Caki2 (cell line): ENCODE measurements around the gene VPS35. TPM values are rescaled to one million over a fixed set of nuclear protein-coding genes. Genes with fewer than 3 reads are reported as not detected.
"Not testable (repeated sequence)": the region's sequence is repeated elsewhere in the genome, so short reads cannot be mapped to it uniquely, and the experiment has no call there.

Experiments
- DNase-seq: peaks from one replicate; pipeline ENCODE4 v3.0.0-alpha.2; 2015; ENCODE audit warnings: low read depth
- in situ Hi-C: cut with HindIII; loops from 2 replicates; pipeline ENCODE4 v1.10.0; 2016; ENCODE audit warnings: low sequenced_read_pairs, low pct_unique_long_range_greater_than_20kb, mixed read lengths
- total RNA-seq: library from RNA; depleted of rRNA; stranded (reverse); fragments of >200 nt; shearing (Covaris generic); gene quantifications from 2 replicates; pipeline ENCODE4 v1.2.3, GENCODE V29; 2014; ENCODE audit warnings: low replicate concordance

VPS35 gene
- total RNA-seq, 1 experiment from 2014 or later = 80.3 TPM

GRCh38 chr16:46688101-46688653, 801 bp downstream of the VPS35 start:
- no peak for DNase-seq
- in situ Hi-C loops = no loop called here

- no peak for DNase-seq
- in situ Hi-C loops = no loop called here
Measured at GRCh38 chr16:46687486-46687885, 1.5 kb downstream of the VPS35 start.

GRCh38 chr16:46686815-46687473, 2.0 kb downstream of the VPS35 start:
- in situ Hi-C loops = no loop called here
- no peak for DNase-seq

- in situ Hi-C loops = not testable (repeated sequence)
Measured at GRCh38 chr16:46681867-46682266, 7.1 kb downstream of the VPS35 start.

GRCh38 chr16:46677943-46678342, 11.0 kb downstream of the VPS35 start:
- in situ Hi-C loops, DNase-seq: not testable (repeated sequence)

More at GRCh38 chr16:46681867-46682266, 7.1 kb downstream of the VPS35 start:
- DNase-seq = not testable (repeated sequence)

- in situ Hi-C loops = no loop called here
- DNase-seq = peak; percentile 25
Measured at GRCh38 chr16:46673320-46674013, 15.5 kb downstream of the VPS35 start.

- no peak for DNase-seq
Measured at GRCh38 chr16:46662123-46662522, 26.9 kb downstream of the VPS35 start.

GRCh38 chr16:46658925-46659324, 30.1 kb downstream of the VPS35 start:
- in situ Hi-C loops = no loop called here
- no peak for DNase-seq

More at GRCh38 chr16:46662123-46662522, 26.9 kb downstream of the VPS35 start:
- in situ Hi-C loops = no loop called here

- DNase-seq = no peak
- in situ Hi-C loops = no loop called here
Measured at GRCh38 chr16:46651305-46651704, 37.7 kb downstream of the VPS35 start.

GRCh38 chr16:46650254-46650623, 38.7 kb downstream of the VPS35 start:
- DNase-seq = no peak
- in situ Hi-C loops = no loop called here

- in situ Hi-C loops = no loop called here
- DNase-seq = no peak
Measured at GRCh38 chr16:46649588-46650253, 39.3 kb downstream of the VPS35 start.

- no peak for DNase-seq
- in situ Hi-C loops = no loop called here
Measured at GRCh38 chr16:46648656-46649055, 40.3 kb downstream of the VPS35 start.

- no peak for DNase-seq
- in situ Hi-C loops = no loop called here
Measured at GRCh38 chr16:46638947-46639925, 49.7 kb downstream of the VPS35 start.

GRCh38 chr16:46632778-46633733, 55.9 kb downstream of the VPS35 start:
- in situ Hi-C loops = no loop called here
- no peak for DNase-seq

- in situ Hi-C loops = no loop called here
- no peak for DNase-seq
Measured at GRCh38 chr16:46629331-46630219, 59.4 kb downstream of the VPS35 start.

GRCh38 chr16:46627746-46628145, 61.2 kb downstream of the VPS35 start:
- in situ Hi-C loops = no loop called here
- DNase-seq = no peak
